ENCODE data around the gene SH3RF1. TPM values are rescaled to one million over a fixed set of nuclear protein-coding genes. Genes with fewer than 3 reads are reported as not detected.

The SH3RF1 gene
- total RNA-seq, 1 donor from 2014 or later: 21.6 TPM

DNA sequence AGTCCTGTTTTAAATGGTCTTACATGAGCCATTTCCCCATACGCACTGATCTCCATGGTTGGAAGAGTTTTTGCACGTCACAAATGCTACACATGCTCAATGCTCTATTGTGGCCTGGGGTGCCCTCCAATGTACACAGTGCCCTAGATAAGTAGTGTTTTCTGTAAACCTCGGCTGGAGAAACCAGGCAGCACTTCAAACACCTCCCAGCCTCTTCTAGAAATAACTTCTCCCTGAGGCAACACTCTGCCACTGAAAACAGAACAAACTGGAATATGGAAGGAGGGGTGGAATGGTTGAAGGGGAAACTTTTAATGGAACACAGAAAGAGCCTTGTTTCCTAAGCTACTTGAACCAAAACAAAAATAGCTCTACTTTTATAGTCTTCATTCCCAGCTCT lies 136.8 kb downstream of the SH3RF1 start:
- H3K4me3 Mint-ChIP-seq: peak overlapping the region; percentile 37
- no peaks in the 10 kb centered on the region for H3K27me3 Mint-ChIP-seq
- DNase-seq (ENCODE audit: extremely low spot score, unreplicated experiment): no peak
- peaks cover 46% of the 10 kb centered on the region for H3K36me3 Mint-ChIP-seq
- H3K4me1 Mint-ChIP-seq (ENCODE audit: unreplicated experiment): peaks cover 31% of the 10 kb centered on the region
- no peaks in the 10 kb centered on the region for H3K9me3 Mint-ChIP-seq
- no peak for TF ChIP-seq CTCF (conservative IDR thresholded peaks at IDR 0.05)
- H3K27ac Mint-ChIP-seq: peak overlapping the region; percentile 32

- H3K9me3 Mint-ChIP-seq: no peaks in the 10 kb centered on the region
- H3K27me3 Mint-ChIP-seq: no peaks in the 10 kb centered on the region
- no peak for DNase-seq (ENCODE audit: extremely low spot score, unreplicated experiment)
- no peak overlapping the region for H3K4me3 Mint-ChIP-seq
- no peak overlapping the region for H3K27ac Mint-ChIP-seq
- peaks cover 31% of the 10 kb centered on the region for H3K4me1 Mint-ChIP-seq (ENCODE audit: unreplicated experiment)
- H3K36me3 Mint-ChIP-seq: peaks cover 54% of the 10 kb centered on the region
- TF ChIP-seq CTCF (conservative IDR thresholded peaks at IDR 0.05): no peak
These were observed 138.0 kb downstream of the SH3RF1 start for GRCh38 chr4:169132561-169133305.

- H3K9me3 Mint-ChIP-seq: no peaks in the 10 kb centered on the region
- no peak overlapping the region for H3K27ac Mint-ChIP-seq
- no peak for DNase-seq (ENCODE audit: extremely low spot score, unreplicated experiment)
- H3K27me3 Mint-ChIP-seq: no peaks in the 10 kb centered on the region
- TF ChIP-seq CTCF (conservative IDR thresholded peaks at IDR 0.05): no peak
- no peak overlapping the region for H3K4me3 Mint-ChIP-seq
- H3K36me3 Mint-ChIP-seq: peaks cover 54% of the 10 kb centered on the region
- H3K4me1 Mint-ChIP-seq (ENCODE audit: unreplicated experiment): peaks cover 25% of the 10 kb centered on the region
These were observed 139.1 kb downstream of the SH3RF1 start for GRCh38 chr4:169131556-169132208.

DNA sequence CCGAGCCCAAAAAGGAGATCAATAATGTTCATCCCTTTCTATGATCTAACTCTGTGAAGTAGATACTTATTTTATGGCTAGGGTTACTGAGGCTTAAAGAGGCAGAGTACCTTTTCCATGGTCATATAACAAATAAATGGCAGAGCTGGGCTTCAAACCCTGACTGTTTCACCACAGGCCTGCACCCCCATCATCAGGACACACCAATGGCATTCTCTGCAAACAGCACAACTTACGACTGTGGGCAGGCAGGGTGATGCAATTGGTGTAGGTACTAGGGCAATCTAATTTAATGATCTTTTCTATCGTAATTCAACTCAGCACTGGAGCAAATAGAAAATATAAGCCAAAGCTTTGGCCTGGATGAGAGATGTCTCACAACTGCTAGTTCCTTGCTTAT lies 141.9 kb downstream of the SH3RF1 start:
- Mint-ChIP-seq H3K9me3 (no peaks in the 10 kb centered on the region), H3K27ac (no peak overlapping the region), H3K27me3 (no peaks in the 10 kb centered on the region), H3K36me3 (peaks cover 51% of the 10 kb centered on the region), H3K4me1 (ENCODE audit: unreplicated experiment) (peaks cover 12% of the 10 kb centered on the region), H3K4me3 (no peak overlapping the region)
- DNase-seq (ENCODE audit: extremely low spot score, unreplicated experiment): no peak
- TF ChIP-seq CTCF (conservative IDR thresholded peaks at IDR 0.05): no peak

DNA sequence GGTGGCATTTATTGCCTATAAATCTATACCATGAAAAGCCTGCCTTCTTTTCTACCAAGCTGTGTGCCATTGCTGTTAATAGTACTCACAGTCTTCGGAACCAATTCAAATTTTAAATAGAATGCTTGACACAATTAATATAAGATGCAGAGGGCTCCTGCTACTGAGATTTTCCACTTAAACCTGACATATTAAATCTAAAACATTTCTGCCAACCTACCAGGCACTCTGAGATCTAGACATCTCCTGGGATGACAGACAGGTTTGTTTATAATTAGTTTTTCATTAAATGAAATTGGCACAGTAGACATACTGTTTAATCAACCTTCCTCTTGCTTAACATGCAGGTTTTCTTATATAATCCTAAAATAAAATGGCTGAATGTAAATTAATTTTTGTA lies 143.4 kb downstream of the SH3RF1 start:
- H3K4me3 Mint-ChIP-seq: no peak overlapping the region
- H3K4me1 Mint-ChIP-seq (ENCODE audit: unreplicated experiment): peaks cover 21% of the 10 kb centered on the region
- no peak overlapping the region for H3K27ac Mint-ChIP-seq
- no peaks in the 10 kb centered on the region for H3K27me3 Mint-ChIP-seq
- TF ChIP-seq CTCF (conservative IDR thresholded peaks at IDR 0.05): no peak
- DNase-seq (ENCODE audit: extremely low spot score, unreplicated experiment): no peak
- no peaks in the 10 kb centered on the region for H3K9me3 Mint-ChIP-seq
- peaks cover 45% of the 10 kb centered on the region for H3K36me3 Mint-ChIP-seq

Data from type B pancreatic cell (in vitro differentiated cells).